Measurements from ENCODE around the gene TRIAP1.

TRIAP1 gene

DNA sequence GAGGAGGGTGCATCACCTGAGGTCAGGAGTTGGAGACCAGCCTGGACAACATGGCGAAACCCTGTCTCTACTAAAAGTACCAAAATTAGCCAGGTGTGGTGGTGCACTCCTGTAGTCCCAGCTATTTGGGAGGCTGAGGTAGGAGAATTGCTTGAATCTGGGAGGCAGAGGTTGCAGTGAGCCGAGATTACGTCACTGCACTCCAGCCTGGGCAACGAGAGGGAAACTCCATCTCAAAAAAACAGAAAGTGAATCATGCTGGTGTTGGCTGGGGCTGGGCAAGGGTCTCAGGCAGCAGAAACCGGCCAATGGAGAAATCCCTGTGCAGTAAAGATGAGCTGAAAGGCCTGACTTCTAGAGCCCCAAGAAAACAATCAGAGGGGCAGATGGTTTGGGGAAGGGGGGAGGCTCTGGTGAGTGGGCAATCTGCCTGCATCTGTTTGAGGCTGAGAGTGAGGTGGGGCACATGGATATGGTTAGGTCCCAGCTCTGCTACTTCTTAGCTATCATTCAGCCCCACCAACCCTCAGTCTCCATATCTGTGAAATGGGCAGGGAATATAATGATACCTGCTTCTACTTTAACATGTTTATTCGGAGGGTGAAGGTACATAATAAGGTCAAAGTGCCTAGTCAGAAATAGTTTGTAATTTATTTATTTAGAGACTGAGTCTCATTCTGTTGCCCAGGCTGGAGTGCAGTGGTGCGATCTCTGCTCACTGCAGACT, 29.5 kb downstream of the TRIAP1 start:
- Mint-ChIP-seq H3K27ac (peak overlapping the region in 1 of 3 experiments; percentile 33), H3K36me3 (ENCODE audit: low read depth) (no peaks in the 10 kb centered on the region)

DNA sequence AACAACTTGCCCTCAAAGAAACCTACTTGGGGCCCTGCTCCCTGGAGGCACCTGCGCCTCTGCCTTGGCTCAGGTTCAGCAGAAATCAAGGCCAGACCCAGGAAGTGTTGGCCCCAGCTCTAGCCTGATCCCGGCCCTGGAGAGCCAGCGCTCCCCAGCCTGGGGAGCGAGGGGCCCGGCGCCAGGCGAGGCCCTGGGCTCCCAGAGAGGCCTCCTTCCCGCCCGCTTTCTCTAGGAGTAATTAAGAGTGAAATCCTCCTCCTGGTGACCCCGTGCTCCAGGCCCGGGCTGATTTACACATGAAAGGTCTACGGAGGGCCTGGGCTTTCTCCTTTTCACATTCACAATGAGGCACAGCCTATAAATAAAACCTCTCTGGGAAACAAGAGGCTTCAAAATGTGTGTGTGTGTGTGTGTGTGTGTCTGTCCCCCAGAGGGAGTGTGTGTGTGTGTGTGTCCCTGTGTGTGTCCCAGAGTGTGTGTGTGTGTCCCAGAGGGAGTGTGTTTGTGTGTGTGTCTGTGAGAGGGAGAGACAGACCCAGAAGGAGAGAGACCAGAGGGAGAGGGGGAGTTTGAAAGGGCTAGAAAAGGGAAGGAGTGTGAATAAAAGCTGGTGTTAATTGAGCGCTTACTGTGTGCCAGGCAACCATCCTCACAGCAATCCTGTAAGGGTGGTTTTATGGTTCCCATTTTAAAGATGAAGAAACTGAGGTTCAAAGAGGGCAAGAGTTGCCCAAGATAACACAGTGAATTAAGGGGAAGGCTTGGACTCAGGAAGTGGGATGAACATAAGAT, 32.1 kb downstream of the TRIAP1 start:
- Mint-ChIP-seq H3K4me3 (peak overlapping the region; percentile 6 to 22 (median 11)), H3K9me3 (no peaks in the 10 kb centered on the region), H3K27me3 (ENCODE audit: low read depth) (no peaks in the 10 kb centered on the region), H3K36me3 (ENCODE audit: low read depth) (no peaks in the 10 kb centered on the region), H3K4me1 (peaks cover 18% of the 10 kb centered on the region), H3K27ac (peak overlapping the region; percentile 87 to 97 (median 95))
- TF ChIP-seq, protein P1, sequence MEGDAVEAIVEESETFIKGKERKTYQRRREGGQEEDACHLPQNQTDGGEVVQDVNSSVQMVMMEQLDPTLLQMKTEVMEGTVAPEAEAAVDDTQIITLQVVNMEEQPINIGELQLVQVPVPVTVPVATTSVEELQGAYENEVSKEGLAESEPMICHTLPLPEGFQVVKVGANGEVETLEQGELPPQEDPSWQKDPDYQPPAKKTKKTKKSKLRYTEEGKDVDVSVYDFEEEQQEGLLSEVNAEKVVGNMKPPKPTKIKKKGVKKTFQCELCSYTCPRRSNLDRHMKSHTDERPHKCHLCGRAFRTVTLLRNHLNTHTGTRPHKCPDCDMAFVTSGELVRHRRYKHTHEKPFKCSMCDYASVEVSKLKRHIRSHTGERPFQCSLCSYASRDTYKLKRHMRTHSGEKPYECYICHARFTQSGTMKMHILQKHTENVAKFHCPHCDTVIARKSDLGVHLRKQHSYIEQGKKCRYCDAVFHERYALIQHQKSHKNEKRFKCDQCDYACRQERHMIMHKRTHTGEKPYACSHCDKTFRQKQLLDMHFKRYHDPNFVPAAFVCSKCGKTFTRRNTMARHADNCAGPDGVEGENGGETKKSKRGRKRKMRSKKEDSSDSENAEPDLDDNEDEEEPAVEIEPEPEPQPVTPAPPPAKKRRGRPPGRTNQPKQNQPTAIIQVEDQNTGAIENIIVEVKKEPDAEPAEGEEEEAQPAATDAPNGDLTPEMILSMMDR (IDR thresholded peaks at IDR 0.05; ENCODE audit: unreplicated experiment in 3 of 3) = no peak

More for the DNA sequence above, 29.5 kb downstream of the TRIAP1 start:
- TF ChIP-seq, protein P1 (IDR thresholded peaks at IDR 0.05; ENCODE audit: unreplicated experiment in 3 of 3) = no peak
- Mint-ChIP-seq H3K4me1 (peaks cover 18% of the 10 kb centered on the region), H3K4me3 (no peak overlapping the region), H3K27me3 (ENCODE audit: low read depth) (no peaks in the 10 kb centered on the region), H3K9me3 (no peaks in the 10 kb centered on the region)

DNA sequence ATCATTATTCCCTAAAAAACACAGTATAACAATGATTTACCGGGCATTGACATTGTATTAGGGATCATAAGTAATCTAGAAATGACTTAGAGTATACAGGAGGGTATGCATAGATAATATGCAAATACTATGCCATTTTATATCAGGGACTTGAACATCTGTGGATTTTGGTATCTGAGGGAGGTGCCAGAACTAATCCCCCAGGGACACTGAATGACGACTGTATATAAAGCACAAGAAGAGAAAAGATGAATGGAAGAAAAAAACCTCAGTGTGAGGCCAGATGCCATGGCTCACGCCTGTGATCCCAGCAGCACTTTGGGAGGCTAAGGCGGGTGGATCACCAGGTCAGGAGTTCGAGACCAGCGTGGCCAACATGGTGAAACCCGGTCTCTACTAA, 33.8 kb downstream of the TRIAP1 start:
- TF ChIP-seq, protein P1 (IDR thresholded peaks at IDR 0.05; ENCODE audit: unreplicated experiment in 3 of 3) = no peak
- no peaks in the 10 kb centered on the region for H3K9me3 Mint-ChIP-seq
- H3K27ac Mint-ChIP-seq = peak overlapping the region; percentile 8 to 85 (median 71)
- no peaks in the 10 kb centered on the region for H3K27me3 Mint-ChIP-seq (ENCODE audit: low read depth)
- no peak overlapping the region for H3K4me3 Mint-ChIP-seq
- H3K4me1 Mint-ChIP-seq = peaks cover 18% of the 10 kb centered on the region
- no peaks in the 10 kb centered on the region for H3K36me3 Mint-ChIP-seq (ENCODE audit: low read depth)

DNA sequence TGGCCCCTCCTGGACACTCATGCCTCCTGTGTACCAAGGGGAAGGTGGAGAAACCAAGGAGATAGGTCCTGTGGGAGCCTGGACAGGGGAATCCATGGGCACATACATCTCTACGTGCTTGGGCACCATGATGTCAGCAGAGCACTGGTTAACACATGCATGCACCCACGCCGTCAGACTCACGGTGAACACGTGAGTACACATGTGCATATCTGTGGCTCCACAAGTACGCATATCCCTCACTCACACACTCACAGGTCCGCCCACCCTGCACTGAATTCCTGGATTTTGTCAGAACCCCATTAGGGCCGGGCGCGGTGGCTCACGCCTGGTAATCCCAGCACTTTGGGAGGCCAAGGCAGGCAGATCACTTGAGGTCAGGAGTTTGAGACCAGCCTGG, 37.4 kb downstream of the TRIAP1 start:
- H3K9me3 Mint-ChIP-seq = no peaks in the 10 kb centered on the region
- TF ChIP-seq, protein P1 (IDR thresholded peaks at IDR 0.05; ENCODE audit: unreplicated experiment in 3 of 3) = no peak
- H3K4me1 Mint-ChIP-seq = peaks cover 11% of the 10 kb centered on the region
- no peak overlapping the region for H3K4me3 Mint-ChIP-seq
- no peak overlapping the region for H3K27ac Mint-ChIP-seq
- no peaks in the 10 kb centered on the region for H3K36me3 Mint-ChIP-seq (ENCODE audit: low read depth)
- no peaks in the 10 kb centered on the region for H3K27me3 Mint-ChIP-seq (ENCODE audit: low read depth)

DNA sequence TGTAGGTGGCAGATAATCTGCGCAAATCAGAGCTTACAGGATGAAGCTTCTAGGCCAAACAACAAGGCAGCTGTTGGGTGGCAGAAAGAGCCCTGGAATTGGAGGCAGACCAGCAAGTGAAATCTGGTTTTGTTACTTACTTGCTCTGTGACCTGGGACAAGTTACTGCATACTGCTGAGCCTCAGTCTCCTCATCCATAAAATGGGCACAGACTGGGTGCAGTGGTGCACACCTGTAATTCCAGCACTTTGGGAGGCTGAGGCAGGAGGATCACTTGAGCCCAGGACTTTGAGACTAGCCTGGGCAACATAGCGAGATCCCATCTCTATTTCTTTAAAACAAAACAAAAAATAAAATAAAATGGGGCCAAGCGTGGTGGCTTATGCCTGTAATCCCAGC, 39.6 kb downstream of the TRIAP1 start:
- H3K27me3 Mint-ChIP-seq (ENCODE audit: low read depth) = no peaks in the 10 kb centered on the region
- peak overlapping the region; percentile 39 to 86 (median 55) for H3K27ac Mint-ChIP-seq
- TF ChIP-seq, protein P1 (IDR thresholded peaks at IDR 0.05; ENCODE audit: unreplicated experiment in 3 of 3) = no peak
- H3K4me3 Mint-ChIP-seq = no peak overlapping the region
- H3K36me3 Mint-ChIP-seq (ENCODE audit: low read depth) = no peaks in the 10 kb centered on the region
- H3K9me3 Mint-ChIP-seq = no peaks in the 10 kb centered on the region
- H3K4me1 Mint-ChIP-seq = peaks cover 9% of the 10 kb centered on the region

Data from nephron (organoid).